ENCODE data around the gene EMC10. TPM values are rescaled to one million over a fixed set of nuclear protein-coding genes. Genes with fewer than 3 reads are reported as not detected.
"Not testable (repeated sequence)": the region's sequence is repeated elsewhere in the genome, so short reads cannot be mapped to it uniquely, and the experiment has no call there.

Gene EMC10
- total and polyA plus RNA-seq, 10 of the 15 experiments (the other 5 are each of a cell fraction or from before 2014, with no cell fraction given): 2.5 to 77.3 (median 20.3) TPM

DNA sequence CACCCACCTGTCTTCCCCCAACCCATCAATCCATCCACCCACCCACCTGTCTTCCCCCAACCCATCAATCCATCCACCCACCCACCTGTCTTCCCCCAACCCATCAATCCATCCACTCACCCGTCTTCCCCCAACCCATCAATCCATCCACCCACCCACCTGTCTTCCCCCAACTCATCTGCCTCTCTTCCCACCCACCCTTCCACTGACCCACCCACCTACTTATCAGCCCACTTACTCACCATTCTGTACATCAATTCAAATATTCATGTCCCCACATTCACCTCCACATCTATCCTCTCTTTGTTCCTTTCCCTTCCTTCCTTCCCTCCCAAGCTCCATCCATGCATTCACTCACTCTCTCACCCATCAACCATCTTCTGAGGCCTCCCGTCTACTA is 37.2 kb upstream of the EMC10 start:
- RAD21 ChIA-PET (ENCODE audit: unreplicated experiment); CTCF ChIA-PET; BruUV-seq (replicated peaks); H3K27ac ChIP-seq (ENCODE audit: control insufficient read depth, insufficient read depth); H2AFZ ChIP-seq (ENCODE audit: control insufficient read depth, low read depth, low read length); H3K27me3 ChIP-seq (replicated peaks in 1 of 2; ENCODE audit: control insufficient read depth in 2 of 2, insufficient read depth in 2 of 2, low read length in 1 of 2); H3K36me3 ChIP-seq (ENCODE audit: control insufficient read depth in 2 of 2, insufficient read depth in 2 of 2, low read length in 1 of 2); FAIRE-seq; H4K20me1 ChIP-seq (ENCODE audit: control insufficient read depth, insufficient read depth); intact Hi-C loops (cut with micrococcal nuclease; ENCODE audit: unreplicated experiment); POLR2A ChIA-PET; SMC1A ChIA-PET (ENCODE audit: uncharacterized antibody, unreplicated experiment); H3K9ac ChIP-seq (ENCODE audit: control insufficient read depth, insufficient read depth, low read length); H3K9me3 ChIP-seq (replicated peaks; ENCODE audit: control insufficient read depth, insufficient read depth, low read length); DNase-seq (ENCODE audit: low read depth, low spot score); ATAC-seq; in situ Hi-C loops (cut with MboI); H3K4me3 ChIP-seq; H3K4me1 ChIP-seq (ENCODE audit: control insufficient read depth, insufficient read depth, low read length); H3K4me2 ChIP-seq (ENCODE audit: control insufficient read depth, insufficient read depth); H3K79me2 ChIP-seq (ENCODE audit: control insufficient read depth, insufficient read depth, low read length): not testable (repeated sequence)
- WGBS (ENCODE audit: insufficient coverage, insufficient replicate concordance, low lambda C conversion rate, missing lambda C conversion rate): 0% methylated on average over 1 of the region's 2 CpGs

DNA sequence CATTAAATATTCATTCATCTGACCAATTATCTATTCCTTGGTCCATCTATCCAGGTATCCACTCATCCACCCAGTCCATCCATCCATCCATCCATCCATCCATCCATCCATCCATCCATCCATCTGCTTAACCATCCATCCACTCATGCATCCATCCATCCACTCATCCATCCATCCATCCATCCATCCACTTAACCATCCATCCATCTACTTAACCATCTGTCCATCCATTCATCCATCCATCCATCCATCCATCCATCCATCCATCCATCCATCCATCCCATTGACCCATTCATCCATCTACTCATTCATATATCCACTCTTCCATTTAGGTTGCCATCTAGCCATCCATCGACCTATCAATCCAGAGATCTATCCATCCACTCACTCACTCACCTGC is 32.2 kb upstream of the EMC10 start:
- Histone ChIP-seq H3K79me2 (ENCODE audit: control insufficient read depth, insufficient read depth, low read length) (no peaks in the 10 kb centered on the region), H3K4me2 (ENCODE audit: control insufficient read depth, insufficient read depth) (no peak overlapping the region), H3K4me1 (ENCODE audit: control insufficient read depth, insufficient read depth, low read length) (no peaks in the 10 kb centered on the region), H4K20me1 (ENCODE audit: control insufficient read depth, insufficient read depth) (no peaks in the 10 kb centered on the region), H3K9me3 (replicated peaks; ENCODE audit: control insufficient read depth, insufficient read depth, low read length) (no peaks in the 10 kb centered on the region), H3K27ac (ENCODE audit: control insufficient read depth, insufficient read depth) (no peak overlapping the region), H3K4me3 (no peak overlapping the region), H3K9ac (ENCODE audit: control insufficient read depth, insufficient read depth, low read length) (no peak overlapping the region), H2AFZ (ENCODE audit: control insufficient read depth, low read depth, low read length) (no peak overlapping the region), H3K27me3 (replicated peaks in 1 of 2; ENCODE audit: control insufficient read depth in 2 of 2, insufficient read depth in 2 of 2, low read length in 1 of 2) (no peaks in the 10 kb centered on the region), H3K36me3 (ENCODE audit: control insufficient read depth in 2 of 2, insufficient read depth in 2 of 2, low read length in 1 of 2) (no peaks in the 10 kb centered on the region)
- CTCF ChIA-PET: interaction anchor here (0.6 kb wide), 1 partner anchor 161 kb away, joined by 3 read pairs; no protein-coding TSS in a partner anchor
- RAD21 ChIA-PET (ENCODE audit: unreplicated experiment): no interaction called here
- POLR2A ChIA-PET: no interaction called here
- 0% methylated on average over 1 of the region's 1 CpG for WGBS (ENCODE audit: insufficient coverage, insufficient replicate concordance, low lambda C conversion rate, missing lambda C conversion rate)
- TF ChIP-seq, protein P1, sequence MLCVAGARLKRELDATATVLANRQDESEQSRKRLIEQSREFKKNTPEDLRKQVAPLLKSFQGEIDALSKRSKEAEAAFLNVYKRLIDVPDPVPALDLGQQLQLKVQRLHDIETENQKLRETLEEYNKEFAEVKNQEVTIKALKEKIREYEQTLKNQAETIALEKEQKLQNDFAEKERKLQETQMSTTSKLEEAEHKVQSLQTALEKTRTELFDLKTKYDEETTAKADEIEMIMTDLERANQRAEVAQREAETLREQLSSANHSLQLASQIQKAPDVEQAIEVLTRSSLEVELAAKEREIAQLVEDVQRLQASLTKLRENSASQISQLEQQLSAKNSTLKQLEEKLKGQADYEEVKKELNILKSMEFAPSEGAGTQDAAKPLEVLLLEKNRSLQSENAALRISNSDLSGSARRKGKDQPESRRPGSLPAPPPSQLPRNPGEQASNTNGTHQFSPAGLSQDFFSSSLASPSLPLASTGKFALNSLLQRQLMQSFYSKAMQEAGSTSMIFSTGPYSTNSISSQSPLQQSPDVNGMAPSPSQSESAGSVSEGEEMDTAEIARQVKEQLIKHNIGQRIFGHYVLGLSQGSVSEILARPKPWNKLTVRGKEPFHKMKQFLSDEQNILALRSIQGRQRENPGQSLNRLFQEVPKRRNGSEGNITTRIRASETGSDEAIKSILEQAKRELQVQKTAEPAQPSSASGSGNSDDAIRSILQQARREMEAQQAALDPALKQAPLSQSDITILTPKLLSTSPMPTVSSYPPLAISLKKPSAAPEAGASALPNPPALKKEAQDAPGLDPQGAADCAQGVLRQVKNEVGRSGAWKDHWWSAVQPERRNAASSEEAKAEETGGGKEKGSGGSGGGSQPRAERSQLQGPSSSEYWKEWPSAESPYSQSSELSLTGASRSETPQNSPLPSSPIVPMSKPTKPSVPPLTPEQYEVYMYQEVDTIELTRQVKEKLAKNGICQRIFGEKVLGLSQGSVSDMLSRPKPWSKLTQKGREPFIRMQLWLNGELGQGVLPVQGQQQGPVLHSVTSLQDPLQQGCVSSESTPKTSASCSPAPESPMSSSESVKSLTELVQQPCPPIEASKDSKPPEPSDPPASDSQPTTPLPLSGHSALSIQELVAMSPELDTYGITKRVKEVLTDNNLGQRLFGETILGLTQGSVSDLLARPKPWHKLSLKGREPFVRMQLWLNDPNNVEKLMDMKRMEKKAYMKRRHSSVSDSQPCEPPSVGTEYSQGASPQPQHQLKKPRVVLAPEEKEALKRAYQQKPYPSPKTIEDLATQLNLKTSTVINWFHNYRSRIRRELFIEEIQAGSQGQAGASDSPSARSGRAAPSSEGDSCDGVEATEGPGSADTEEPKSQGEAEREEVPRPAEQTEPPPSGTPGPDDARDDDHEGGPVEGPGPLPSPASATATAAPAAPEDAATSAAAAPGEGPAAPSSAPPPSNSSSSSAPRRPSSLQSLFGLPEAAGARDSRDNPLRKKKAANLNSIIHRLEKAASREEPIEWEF (IDR thresholded peaks at IDR 0.05; ENCODE audit: insufficient replicate concordance, low read depth, low read length): no peak
- intact Hi-C loops (cut with micrococcal nuclease; ENCODE audit: unreplicated experiment): no loop called here
- SMC1A ChIA-PET (ENCODE audit: uncharacterized antibody, unreplicated experiment): no interaction called here
- BruUV-seq (replicated peaks): no TSS peak
- in situ Hi-C loops (cut with MboI): no loop called here
- no peak for DNase-seq (ENCODE audit: low read depth, low spot score)
- ATAC-seq: no peak
- no peak for FAIRE-seq
